PFSK-1 (cell line): Measurements from ENCODE around the gene CCDC192.

Experiments used
- FOXP2 ChIP-seq: optimal IDR thresholded peaks from 2 replicates; pipeline ENCODE3; 2011; ENCODE audit warnings: borderline replicate concordance, control low read depth, inconsistent platforms; ENCODE audit not compliant: insufficient read depth; ENCODE audit errors: extremely low read length, extremely low read depth
- POLR2AphosphoS5 ChIP-seq: IDR thresholded peaks from 2 replicates; pipeline ENCODE4 v1.6.1; 2012; ENCODE audit warnings: low read depth, mild to moderate bottlenecking, control low read depth, low read length, moderate library complexity
- REST ChIP-seq, 2 experiments: IDR thresholded peaks; 2 replicates each; pipeline versions ENCODE4 v1.6.1 to v1.8.0; 2011 to 2012; ENCODE audit warnings: low read depth in 2 of 2, low read length in 2 of 2, control low read depth in 1 of 2, inconsistent platforms in 1 of 2, mild to moderate bottlenecking in 1 of 2, moderate library complexity in 1 of 2; ENCODE audit not compliant: insufficient read depth in 1 of 2
- SIN3A ChIP-seq: IDR thresholded peaks from 2 replicates; pipeline ENCODE4 v1.6.1; 2012; ENCODE audit warnings: mild to moderate bottlenecking, low read length, moderate library complexity, borderline replicate concordance; ENCODE audit not compliant: insufficient read depth
- TAF1 ChIP-seq: IDR thresholded peaks from 2 replicates; pipeline ENCODE4 v1.6.1; 2012; ENCODE audit warnings: low read length, control low read depth, borderline replicate concordance; ENCODE audit not compliant: insufficient read depth

CCDC192 gene

GRCh38 chr5:127809533-127809932 is 106.3 kb downstream of the CCDC192 start:
- TF ChIP-seq POLR2AphosphoS5, result no peak
- TF ChIP-seq SIN3A, result no peak

GRCh38 chr5:127810017-127810416 is 106.8 kb downstream of the CCDC192 start:
- TF ChIP-seq REST (IDR thresholded peaks at IDR 0.05; ENCODE audit: insufficient read depth in 1 of 2, low read depth in 2 of 2, low read length in 2 of 2) (no peak), SIN3A (no peak), TAF1 (no peak), POLR2AphosphoS5 (no peak), FOXP2 (no peak)

DNA sequence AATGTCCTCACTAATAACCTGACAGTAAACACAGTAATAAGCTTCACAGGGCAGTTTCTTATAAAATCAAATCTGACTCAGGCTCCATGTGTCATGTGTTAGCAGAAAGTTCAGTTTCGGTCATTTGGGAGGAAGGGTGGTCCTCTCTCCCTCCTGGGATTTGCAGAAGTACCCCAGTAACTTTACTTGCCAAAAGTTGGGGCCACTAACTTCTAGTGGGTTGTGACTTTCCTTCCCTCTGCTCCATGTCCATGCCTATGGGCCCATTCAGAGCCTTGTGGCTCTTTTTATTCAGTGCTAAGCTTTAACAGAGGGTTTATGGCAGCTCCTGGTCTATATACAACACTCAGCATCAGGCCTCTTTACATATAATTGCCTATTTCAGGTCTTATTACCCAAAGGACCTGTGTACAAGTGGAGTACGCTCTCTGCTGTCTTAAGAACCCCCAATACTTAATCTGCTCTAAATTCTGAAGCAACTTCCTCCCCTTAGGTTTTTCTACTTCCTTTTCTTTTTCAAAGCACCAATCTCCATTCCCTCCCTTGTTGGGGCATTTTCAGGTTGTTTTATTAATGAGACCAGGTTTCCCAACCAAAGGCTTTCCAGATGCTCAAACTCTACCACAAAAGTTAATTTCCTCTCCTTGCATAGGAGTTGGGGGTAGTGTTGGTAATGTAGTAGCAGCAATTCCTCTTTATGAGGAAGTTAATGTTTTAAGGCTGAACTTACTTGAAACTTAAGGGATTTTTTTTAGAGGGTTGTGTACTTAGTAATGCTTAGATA is 107.7 kb downstream of the CCDC192 start:
- TF ChIP-seq REST (IDR thresholded peaks at IDR 0.05; ENCODE audit: insufficient read depth in 1 of 2, low read depth in 2 of 2, low read length in 2 of 2), result no peak
- no peak for TF ChIP-seq SIN3A
- no peak for TF ChIP-seq TAF1
- no peak for TF ChIP-seq POLR2AphosphoS5

DNA sequence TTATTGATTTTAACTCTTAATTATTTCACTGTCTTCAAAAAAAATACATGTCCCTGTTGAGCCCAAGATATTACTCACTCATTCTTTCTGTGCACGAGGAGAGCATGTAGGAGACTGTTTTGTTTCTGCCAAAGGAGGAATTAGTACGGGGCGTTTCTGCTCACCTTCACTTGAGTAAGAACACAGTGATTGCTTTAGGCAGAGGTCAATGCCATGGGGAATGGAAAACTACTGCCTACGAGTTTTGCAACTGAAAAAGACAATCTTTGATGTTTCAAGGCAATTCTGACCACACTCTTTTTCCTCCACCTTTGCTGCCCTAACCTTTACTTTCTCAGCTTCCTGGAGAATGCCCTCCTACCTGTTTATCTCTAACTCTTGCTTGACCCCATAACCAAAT is 109.4 kb downstream of the CCDC192 start:
- TF ChIP-seq TAF1 (no peak), REST (IDR thresholded peaks at IDR 0.05; ENCODE audit: insufficient read depth in 1 of 2, low read depth in 2 of 2, low read length in 2 of 2) (no peak), FOXP2 (no peak), POLR2AphosphoS5 (no peak), SIN3A (no peak)

GRCh38 chr5:127813633-127814587 is 110.7 kb downstream of the CCDC192 start:
- TF ChIP-seq POLR2AphosphoS5, result no peak
- TF ChIP-seq SIN3A, result no peak
- no peak for TF ChIP-seq REST (IDR thresholded peaks at IDR 0.05; ENCODE audit: insufficient read depth in 1 of 2, low read depth in 2 of 2, low read length in 2 of 2)
- no peak for TF ChIP-seq FOXP2
- no peak for TF ChIP-seq TAF1
